ENCODE measurements around the gene ANO8. TPM values are rescaled to one million over a fixed set of nuclear protein-coding genes. Genes with fewer than 3 reads are reported as not detected.
"Not testable (repeated sequence)": the region's sequence is repeated elsewhere in the genome, so short reads cannot be mapped to it uniquely, and the experiment has no call there.

Gene ANO8
- total and polyA plus RNA-seq, 2 of the 8 experiments (the other 6 are each of a cell fraction or from before 2014, with no cell fraction given) = 9.5 to 20.7 TPM

- H2AFZ ChIP-seq (ENCODE audit: low read length); H3K14ac ChIP-seq (ENCODE audit: insufficient read length); H3K9ac ChIP-seq (replicated peaks in 1 of 4; ENCODE audit: extremely low read depth in 1 of 4, low read depth in 3 of 4, low read length in 3 of 4); H2BK15ac ChIP-seq (ENCODE audit: low read length); FAIRE-seq; DNase-seq (ENCODE audit: low read depth in 1 of 2, low spot score in 2 of 2); H2BK120ac ChIP-seq (replicated peaks; ENCODE audit: low read depth, low read length); H3K9me3 ChIP-seq (ENCODE audit: insufficient read depth in 2 of 2, low read depth in 1 of 2, low read length in 1 of 2); H4K91ac ChIP-seq (replicated peaks; ENCODE audit: insufficient read length, low read length); H3K4me2 ChIP-seq (ENCODE audit: insufficient read depth in 1 of 2, low read depth in 2 of 2, low read length in 2 of 2); H3K79me1 ChIP-seq (ENCODE audit: low read depth, low read length); H4K20me1 ChIP-seq (replicated peaks in 1 of 2; ENCODE audit: control insufficient read depth in 1 of 2, insufficient read depth in 2 of 2, low read length in 2 of 2); H2BK12ac ChIP-seq (ENCODE audit: low read depth, low read length); H3K4me1 ChIP-seq (replicated peaks in 1 of 4; ENCODE audit: control insufficient read depth in 3 of 4, insufficient read depth in 4 of 4, low read length in 3 of 4); H3K79me2 ChIP-seq (ENCODE audit: control insufficient read depth in 1 of 2, insufficient read depth in 2 of 2, low read length in 2 of 2); H3K27ac ChIP-seq (ENCODE audit: low read depth, low read length); H3K27me3 ChIP-seq (replicated peaks in 1 of 4; ENCODE audit: control insufficient read depth in 3 of 4, extremely low read depth in 1 of 4, insufficient read depth in 3 of 4, low read length in 3 of 4); H3K4me3 ChIP-seq (ENCODE audit: extremely low read depth in 1 of 4, insufficient read depth in 2 of 4, low read depth in 3 of 4, low read length in 4 of 4); H2BK5ac ChIP-seq (ENCODE audit: low read depth, low read length); H3K4ac ChIP-seq (replicated peaks; ENCODE audit: insufficient read length, low read depth, low read length); H3K56ac ChIP-seq (replicated peaks; ENCODE audit: insufficient read length, low read depth, low read length); H4K5ac ChIP-seq (ENCODE audit: insufficient read length, low read depth, low read length); H2BK20ac ChIP-seq (ENCODE audit: low read length); H2AK5ac ChIP-seq (ENCODE audit: low read depth, low read length); H3K23ac ChIP-seq (ENCODE audit: insufficient read length); H3K18ac ChIP-seq (ENCODE audit: extremely low read depth, low read length); H3K23me2 ChIP-seq (ENCODE audit: low read depth, low read length); H4K8ac ChIP-seq (ENCODE audit: extremely low read depth, insufficient read depth, low read length): not testable (repeated sequence)
- POLR2A ChIA-PET (ENCODE audit: partially characterized antibody) = interaction anchor here (0.9 to 9.0 kb wide), 2 partner anchors 11 to 18 kb away, joined by 3 to 113 read pairs; partner anchors contain the start of genes BABAM1 and USHBP1
- CTCF ChIA-PET (ENCODE audit: partially characterized antibody) = interaction anchor here (0.6 kb wide), 1 partner anchor 10 kb away, joined by 3 read pairs; no protein-coding TSS in a partner anchor
- H3K36me3 ChIP-seq (ENCODE audit: control insufficient read depth in 2 of 4, insufficient read depth in 4 of 4, low read length in 3 of 4) = peaks cover 8 to 42% (median 29%) of the 10 kb centered on the region in 4 experiments; a peak in 6 of 8 replicates
- WGBS, 2 experiments (ENCODE audit: extremely low coverage in 1 of 2, insufficient coverage in 1 of 2, insufficient read length in 1 of 2, insufficient replicate concordance in 2 of 2, low coverage in 1 of 2, low lambda C conversion rate in 2 of 2, missing lambda C conversion rate in 1 of 2) = 92% methylated on average over 3 of the region's 3 CpGs; no CpG with 5 or more reads in 1 of the 2 experiments
These were observed 59.8 kb downstream of the ANO8 start for GRCh38 chr19:17274892-17275291.

Other genes with a start within 250 kb of the ANO8 start
- 8.7 and 11.8 TPM in 2 replicates for gene USE1, start 119.5 kb downstream of the ANO8 start, total RNA-seq (2021; fragmentation: NEBNext Ultra II Directional; extraction: Animal tissue kit (Norgen Biotek cat#: 25700))
- gene USE1, start 119.5 kb downstream of the ANO8 start, polyA plus RNA-seq (2011; rRNA removed) = 13.9 and 16.6 TPM in 2 replicates
- 32.1 and 32.6 TPM in 2 replicates for gene OCEL1, start 108.6 kb downstream of the ANO8 start, total RNA-seq (2021; fragmentation: NEBNext Ultra II Directional; extraction: Animal tissue kit (Norgen Biotek cat#: 25700))
- gene OCEL1, start 108.6 kb downstream of the ANO8 start, polyA plus RNA-seq (2011; rRNA removed) = 13.3 and 20.2 TPM in 2 replicates
- gene NR2F6, start 88.9 kb downstream of the ANO8 start, total RNA-seq (2021; fragmentation: NEBNext Ultra II Directional; extraction: Animal tissue kit (Norgen Biotek cat#: 25700)) = 114 and 121 TPM in 2 replicates
- gene NR2F6, start 88.9 kb downstream of the ANO8 start, polyA plus RNA-seq (2011; rRNA removed) = 99.7 and 147 TPM in 2 replicates
- 6.5 and 7.5 TPM in 2 replicates for gene USHBP1, start 70.1 kb downstream of the ANO8 start, total RNA-seq (2021; fragmentation: NEBNext Ultra II Directional; extraction: Animal tissue kit (Norgen Biotek cat#: 25700))
- 5.0 and 5.7 TPM in 2 replicates for gene USHBP1, start 70.1 kb downstream of the ANO8 start, polyA plus RNA-seq (2011; rRNA removed)
- gene BABAM1, start 67.4 kb downstream of the ANO8 start, total RNA-seq (2021; fragmentation: NEBNext Ultra II Directional; extraction: Animal tissue kit (Norgen Biotek cat#: 25700)) = 127 and 134 TPM in 2 replicates
- 133 and 153 TPM in 2 replicates for gene BABAM1, start 67.4 kb downstream of the ANO8 start, polyA plus RNA-seq (2011; rRNA removed)
- gene ANKLE1, start 53.0 kb downstream of the ANO8 start, total RNA-seq (2021; fragmentation: NEBNext Ultra II Directional; extraction: Animal tissue kit (Norgen Biotek cat#: 25700)) = 6.1 and 6.8 TPM in 2 replicates
- gene ANKLE1, start 53.0 kb downstream of the ANO8 start, polyA plus RNA-seq (2011; rRNA removed) = 9.6 and 14.2 TPM in 2 replicates
- 11.3 and 14.5 TPM in 2 replicates for gene ABHD8, start 31.4 kb downstream of the ANO8 start, total RNA-seq (2021; fragmentation: NEBNext Ultra II Directional; extraction: Animal tissue kit (Norgen Biotek cat#: 25700))
- 18.7 and 28.5 TPM in 2 replicates for gene ABHD8, start 31.4 kb downstream of the ANO8 start, polyA plus RNA-seq (2011; rRNA removed)
- gene MRPL34, start 29.0 kb downstream of the ANO8 start, total RNA-seq (2021; fragmentation: NEBNext Ultra II Directional; extraction: Animal tissue kit (Norgen Biotek cat#: 25700)) = 99.6 and 100 TPM in 2 replicates
- gene MRPL34, start 29.0 kb downstream of the ANO8 start, polyA plus RNA-seq (2011; rRNA removed) = 91.9 and 123 TPM in 2 replicates
- gene DDA1, start 25.3 kb downstream of the ANO8 start, total RNA-seq (2021; fragmentation: NEBNext Ultra II Directional; extraction: Animal tissue kit (Norgen Biotek cat#: 25700)) = 34.5 and 35.9 TPM in 2 replicates
- 29.2 and 30.0 TPM in 2 replicates for gene DDA1, start 25.3 kb downstream of the ANO8 start, polyA plus RNA-seq (2011; rRNA removed)
- 52.7 and 56.0 TPM in 2 replicates for gene GTPBP3, start 2.7 kb upstream of the ANO8 start, total RNA-seq (2021; fragmentation: NEBNext Ultra II Directional; extraction: Animal tissue kit (Norgen Biotek cat#: 25700))
- 30.4 and 50.7 TPM in 2 replicates for gene GTPBP3, start 2.7 kb upstream of the ANO8 start, polyA plus RNA-seq (2011; rRNA removed)
- gene PLVAP, start 42.5 kb upstream of the ANO8 start, total RNA-seq (2021; fragmentation: NEBNext Ultra II Directional; extraction: Animal tissue kit (Norgen Biotek cat#: 25700)) = 0.27 TPM in 1 of 2 replicates, not detected in the other
- gene PLVAP, start 42.5 kb upstream of the ANO8 start, polyA plus RNA-seq (2011; rRNA removed) = 0.32 and 0.35 TPM in 2 replicates
- not detected in 2 replicates for gene CCDC194, start 59.3 kb upstream of the ANO8 start, total RNA-seq (2021; fragmentation: NEBNext Ultra II Directional; extraction: Animal tissue kit (Norgen Biotek cat#: 25700))
- 0.33 and 0.74 TPM in 2 replicates for gene CCDC194, start 59.3 kb upstream of the ANO8 start, polyA plus RNA-seq (2011; rRNA removed)
- gene BST2, start 70.8 kb upstream of the ANO8 start, total RNA-seq (2021; fragmentation: NEBNext Ultra II Directional; extraction: Animal tissue kit (Norgen Biotek cat#: 25700)) = 16.8 and 18.1 TPM in 2 replicates
- gene BST2, start 70.8 kb upstream of the ANO8 start, polyA plus RNA-seq (2011; rRNA removed) = 72.8 and 117 TPM in 2 replicates
- gene MVB12A, start 85.2 kb upstream of the ANO8 start, total RNA-seq (2021; fragmentation: NEBNext Ultra II Directional; extraction: Animal tissue kit (Norgen Biotek cat#: 25700)) = 36.8 and 37.9 TPM in 2 replicates
- 76.6 and 97.7 TPM in 2 replicates for gene MVB12A, start 85.2 kb upstream of the ANO8 start, polyA plus RNA-seq (2011; rRNA removed)
- 1.4 and 1.6 TPM in 2 replicates for gene TMEM221, start 113.8 kb upstream of the ANO8 start, total RNA-seq (2021; fragmentation: NEBNext Ultra II Directional; extraction: Animal tissue kit (Norgen Biotek cat#: 25700))
- 2.0 and 2.9 TPM in 2 replicates for gene TMEM221, start 113.8 kb upstream of the ANO8 start, polyA plus RNA-seq (2011; rRNA removed)
- not detected in 2 replicates for gene NXNL1, start 126.1 kb upstream of the ANO8 start, total RNA-seq (2021; fragmentation: NEBNext Ultra II Directional; extraction: Animal tissue kit (Norgen Biotek cat#: 25700))
- gene NXNL1, start 126.1 kb upstream of the ANO8 start, polyA plus RNA-seq (2011; rRNA removed) = not detected in 2 replicates
- 7.3 and 7.5 TPM in 2 replicates for gene SLC27A1, start 135.7 kb upstream of the ANO8 start, total RNA-seq (2021; fragmentation: NEBNext Ultra II Directional; extraction: Animal tissue kit (Norgen Biotek cat#: 25700))
- 9.1 and 12.2 TPM in 2 replicates for gene SLC27A1, start 135.7 kb upstream of the ANO8 start, polyA plus RNA-seq (2011; rRNA removed)
- 67.5 and 72.8 TPM in 2 replicates for gene PGLS, start 176.8 kb upstream of the ANO8 start, total RNA-seq (2021; fragmentation: NEBNext Ultra II Directional; extraction: Animal tissue kit (Norgen Biotek cat#: 25700))
- 164 and 193 TPM in 2 replicates for gene PGLS, start 176.8 kb upstream of the ANO8 start, polyA plus RNA-seq (2011; rRNA removed)
- gene COLGALT1, start 220.8 kb upstream of the ANO8 start, total RNA-seq (2021; fragmentation: NEBNext Ultra II Directional; extraction: Animal tissue kit (Norgen Biotek cat#: 25700)) = 40.4 and 44.7 TPM in 2 replicates
- gene COLGALT1, start 220.8 kb upstream of the ANO8 start, polyA plus RNA-seq (2011; rRNA removed) = 58.1 and 62.8 TPM in 2 replicates

Measured in H1 (cell line).